Hepatocyte (in vitro differentiated cells): ENCODE results near the gene RPS6KL1. TPM values are rescaled to one million over a fixed set of nuclear protein-coding genes. Genes with fewer than 3 reads are reported as not detected.
A peak's percentile ranks its signal among the peaks of the same experiment; 100 is the strongest.

Experiments
- DNase-seq: peaks from one replicate; pipeline ENCODE4 v3.0.0-alpha.2; 2016; ENCODE audit warnings: low spot score
- H2AFZ ChIP-seq: fragments of 200-600 bp; sonication (generic); 2 replicates; pipeline ENCODE4 v1.6.0; 2016; ENCODE audit warnings: antibody characterized with exemption, mild to moderate bottlenecking
- H3K27ac ChIP-seq: fragments of 200-600 bp; sonication (generic); 2 replicates; pipeline ENCODE4 v1.5.1; 2016; ENCODE audit warnings: mild to moderate bottlenecking
- H3K27me3 ChIP-seq: fragments of 200-600 bp; sonication (generic); 2 replicates; pipeline ENCODE4 v1.6.1; 2016
- H3K36me3 ChIP-seq: fragments of 200-600 bp; sonication (generic); replicated peaks from 2 replicates; pipeline ENCODE4 v1.5.1; 2016; ENCODE audit warnings: low read depth; ENCODE audit not compliant: insufficient read depth
- H3K4me1 ChIP-seq: fragments of 200-600 bp; sonication (generic); 2 replicates; pipeline ENCODE4 v1.5.1; 2016; ENCODE audit warnings: mild to moderate bottlenecking, moderate library complexity; ENCODE audit not compliant: insufficient read depth
- H3K4me2 ChIP-seq: fragments of 200-600 bp; sonication (generic); 2 replicates; pipeline ENCODE4 v1.6.0; 2016
- H3K4me3 ChIP-seq: fragments of 200-600 bp; sonication (generic); 2 replicates; pipeline ENCODE4 v1.5.1; 2016; ENCODE audit warnings: mild to moderate bottlenecking
- H3K79me2 ChIP-seq: fragments of 200-600 bp; sonication (generic); 2 replicates; pipeline ENCODE4 v1.6.0; 2017; ENCODE audit warnings: mild to moderate bottlenecking
- H3K9me2 ChIP-seq: fragments of 200-600 bp; sonication (generic); replicated peaks from 2 replicates; pipeline ENCODE4 v1.6.0; 2017; ENCODE audit warnings: mild to moderate bottlenecking; ENCODE audit not compliant: insufficient read depth
- H3K9me3 ChIP-seq: fragments of 200-600 bp; sonication (generic); 2 replicates; pipeline ENCODE4 v1.5.1; 2016; ENCODE audit warnings: low read depth, mild to moderate bottlenecking
- H4K20me1 ChIP-seq: fragments of 200-600 bp; sonication (generic); 2 replicates; pipeline ENCODE4 v1.6.0; 2016; ENCODE audit warnings: mild to moderate bottlenecking; ENCODE audit not compliant: insufficient read depth, poor library complexity, severe bottlenecking
- EZH2 ChIP-seq: fragments of 200-600 bp; sonication (generic); IDR thresholded peaks from 2 replicates; pipeline ENCODE4 v1.6.1; 2016; ENCODE audit warnings: antibody characterized with exemption, mild to moderate bottlenecking, borderline replicate concordance
- EZH2phosphoT487 ChIP-seq: fragments of 200-600 bp; sonication (generic); IDR thresholded peaks from one replicate; pipeline ENCODE4 v1.6.1; 2018; ENCODE audit warnings: antibody characterized with exemption, mild to moderate bottlenecking, low read depth, moderate library complexity; ENCODE audit not compliant: unreplicated experiment, severe bottlenecking
- WGBS: methylation state at CpG from one replicate; pipeline ENCODE4 v1.1.6; 2016; ENCODE audit warnings: low lambda C conversion rate; ENCODE audit errors: missing lambda C conversion rate; 5-methylcytosine and 5-hydroxymethylcytosine counted together
- polyA plus RNA-seq: library from polyadenylated mRNA; unstranded; fragments of >200 nt; fragmentation: Nextera tagmentation; extraction: Ambion mirVana; gene quantifications from 2 replicates; pipeline ENCODE4 v1.2.1, GENCODE V29; 2016
- total RNA-seq: library from RNA; depleted of rRNA; stranded (reverse); fragments of >200 nt; gene quantifications from 2 replicates; pipeline ENCODE4 v1.2.3, GENCODE V29; 2014
- TF ChIP-seq, protein P1 (sequence below): fragments of 200-600 bp; sonication (generic); IDR thresholded peaks from 2 replicates; pipeline ENCODE4 v1.5.1; 2016; ENCODE audit warnings: antibody characterized with exemption, mild to moderate bottlenecking; ENCODE audit not compliant: poor library complexity

RPS6KL1 gene
- total and polyA plus RNA-seq, 2 experiments from 2014 or later: 0.18 to 0.57 TPM

DNA sequence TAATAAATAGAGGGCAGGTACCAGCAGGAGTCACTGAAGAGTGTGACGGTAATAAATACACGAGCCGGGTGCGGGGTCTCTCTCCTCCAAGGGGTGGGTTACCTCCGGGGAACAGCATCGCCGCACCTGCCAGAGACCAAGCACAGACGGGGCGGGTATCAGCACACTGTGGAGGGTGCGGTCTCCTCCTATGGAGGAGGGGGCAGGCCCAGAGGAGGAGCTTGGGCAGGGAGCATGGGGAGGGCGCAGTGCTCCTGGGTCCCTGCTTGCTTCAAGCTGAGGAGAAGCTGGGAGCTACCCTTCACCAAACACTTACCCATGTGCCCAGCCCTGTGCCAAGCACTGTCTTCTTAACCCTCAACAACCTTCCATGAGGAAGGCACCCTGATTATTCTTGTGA is 19.5 kb upstream of the RPS6KL1 start:
- WGBS: 92% methylated on average over 11 of the region's 11 CpGs
- no peak for DNase-seq
- H3K4me1 ChIP-seq: peaks cover 5% of the 10 kb centered on the region
- TF ChIP-seq EZH2: no peak
- TF ChIP-seq, protein P1, sequence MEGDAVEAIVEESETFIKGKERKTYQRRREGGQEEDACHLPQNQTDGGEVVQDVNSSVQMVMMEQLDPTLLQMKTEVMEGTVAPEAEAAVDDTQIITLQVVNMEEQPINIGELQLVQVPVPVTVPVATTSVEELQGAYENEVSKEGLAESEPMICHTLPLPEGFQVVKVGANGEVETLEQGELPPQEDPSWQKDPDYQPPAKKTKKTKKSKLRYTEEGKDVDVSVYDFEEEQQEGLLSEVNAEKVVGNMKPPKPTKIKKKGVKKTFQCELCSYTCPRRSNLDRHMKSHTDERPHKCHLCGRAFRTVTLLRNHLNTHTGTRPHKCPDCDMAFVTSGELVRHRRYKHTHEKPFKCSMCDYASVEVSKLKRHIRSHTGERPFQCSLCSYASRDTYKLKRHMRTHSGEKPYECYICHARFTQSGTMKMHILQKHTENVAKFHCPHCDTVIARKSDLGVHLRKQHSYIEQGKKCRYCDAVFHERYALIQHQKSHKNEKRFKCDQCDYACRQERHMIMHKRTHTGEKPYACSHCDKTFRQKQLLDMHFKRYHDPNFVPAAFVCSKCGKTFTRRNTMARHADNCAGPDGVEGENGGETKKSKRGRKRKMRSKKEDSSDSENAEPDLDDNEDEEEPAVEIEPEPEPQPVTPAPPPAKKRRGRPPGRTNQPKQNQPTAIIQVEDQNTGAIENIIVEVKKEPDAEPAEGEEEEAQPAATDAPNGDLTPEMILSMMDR: no peak
- TF ChIP-seq EZH2phosphoT487: no peak
- H4K20me1 ChIP-seq: no peaks in the 10 kb centered on the region
- no peaks in the 10 kb centered on the region for H3K27me3 ChIP-seq
- no peak overlapping the region for H3K4me2 ChIP-seq
- H3K9me3 ChIP-seq: no peaks in the 10 kb centered on the region
- no peak overlapping the region for H3K4me3 ChIP-seq
- no peaks in the 10 kb centered on the region for H3K79me2 ChIP-seq
- no peaks in the 10 kb centered on the region for H3K9me2 ChIP-seq
- H2AFZ ChIP-seq: no peak overlapping the region
- no peaks in the 10 kb centered on the region for H3K36me3 ChIP-seq
- no peak overlapping the region for H3K27ac ChIP-seq

GRCh38 chr14:74942181-74942580 is 19.1 kb upstream of the RPS6KL1 start:
- no peak for DNase-seq
- Histone ChIP-seq H3K36me3 (no peaks in the 10 kb centered on the region), H3K27me3 (no peaks in the 10 kb centered on the region), H3K27ac (no peak overlapping the region), H4K20me1 (no peaks in the 10 kb centered on the region), H3K79me2 (no peaks in the 10 kb centered on the region), H3K4me3 (no peak overlapping the region), H2AFZ (no peak overlapping the region), H3K4me2 (no peak overlapping the region), H3K9me2 (no peaks in the 10 kb centered on the region), H3K9me3 (no peaks in the 10 kb centered on the region), H3K4me1 (peaks cover 5% of the 10 kb centered on the region)
- TF ChIP-seq, protein P1: no peak
- no peak for TF ChIP-seq EZH2phosphoT487
- no peak for TF ChIP-seq EZH2
- WGBS: 81% methylated on average over 12 of the region's 12 CpGs

GRCh38 chr14:74941676-74942097 is 18.6 kb upstream of the RPS6KL1 start:
- Histone ChIP-seq H3K27me3 (no peaks in the 10 kb centered on the region), H3K4me2 (no peak overlapping the region), H3K79me2 (no peaks in the 10 kb centered on the region), H3K9me3 (no peaks in the 10 kb centered on the region), H2AFZ (no peak overlapping the region), H3K36me3 (no peaks in the 10 kb centered on the region), H4K20me1 (no peaks in the 10 kb centered on the region), H3K9me2 (no peaks in the 10 kb centered on the region), H3K27ac (no peak overlapping the region), H3K4me1 (peaks cover 5% of the 10 kb centered on the region), H3K4me3 (no peak overlapping the region)
- DNase-seq: peak; percentile 53
- 61% methylated on average over 13 of the region's 13 CpGs for WGBS
- TF ChIP-seq EZH2phosphoT487: no peak

- Histone ChIP-seq H3K79me2 (no peaks in the 10 kb centered on the region), H3K36me3 (no peaks in the 10 kb centered on the region), H3K4me2 (no peak overlapping the region), H3K4me3 (no peak overlapping the region), H3K27ac (no peak overlapping the region), H4K20me1 (no peaks in the 10 kb centered on the region), H3K9me3 (no peaks in the 10 kb centered on the region), H3K27me3 (no peaks in the 10 kb centered on the region), H3K9me2 (no peaks in the 10 kb centered on the region), H3K4me1 (peaks cover 3% of the 10 kb centered on the region), H2AFZ (no peak overlapping the region)
- no peak for TF ChIP-seq EZH2
- TF ChIP-seq EZH2phosphoT487: no peak
- TF ChIP-seq, protein P1: no peak
- WGBS: 90% methylated on average over 18 of the region's 18 CpGs
- no peak for DNase-seq
Observed at GRCh38 chr14:74940956-74941565, 18.0 kb upstream of the RPS6KL1 start.
